ENCODE results near the gene SFT2D3. TPM values are rescaled to one million over a fixed set of nuclear protein-coding genes. Genes with fewer than 3 reads are reported as not detected.
A peak's percentile ranks its signal among the peaks of the same experiment; 100 is the strongest.

Gene SFT2D3
- total and polyA plus RNA-seq, 3 donors from 2014 or later, result 7.4 to 13.2 (median 12.9) TPM

- DNase-seq, result no peak
- no peaks in the 10 kb centered on the region for H3K9me3 ChIP-seq
- H3K4me3 ChIP-seq, result no peak overlapping the region
- no peak overlapping the region for H3K27ac ChIP-seq
- no peaks in the 10 kb centered on the region for H3K36me3 ChIP-seq (ENCODE audit: low read depth, missing control alignments)
- H3K4me1 ChIP-seq, result peaks cover 33% of the 10 kb centered on the region
- 91 to 97% methylated on average over 6 to 17 of the region's 17 CpGs for WGBS, 2 donors
- no peaks in the 10 kb centered on the region for H3K27me3 ChIP-seq
- TF ChIP-seq, protein P1, sequence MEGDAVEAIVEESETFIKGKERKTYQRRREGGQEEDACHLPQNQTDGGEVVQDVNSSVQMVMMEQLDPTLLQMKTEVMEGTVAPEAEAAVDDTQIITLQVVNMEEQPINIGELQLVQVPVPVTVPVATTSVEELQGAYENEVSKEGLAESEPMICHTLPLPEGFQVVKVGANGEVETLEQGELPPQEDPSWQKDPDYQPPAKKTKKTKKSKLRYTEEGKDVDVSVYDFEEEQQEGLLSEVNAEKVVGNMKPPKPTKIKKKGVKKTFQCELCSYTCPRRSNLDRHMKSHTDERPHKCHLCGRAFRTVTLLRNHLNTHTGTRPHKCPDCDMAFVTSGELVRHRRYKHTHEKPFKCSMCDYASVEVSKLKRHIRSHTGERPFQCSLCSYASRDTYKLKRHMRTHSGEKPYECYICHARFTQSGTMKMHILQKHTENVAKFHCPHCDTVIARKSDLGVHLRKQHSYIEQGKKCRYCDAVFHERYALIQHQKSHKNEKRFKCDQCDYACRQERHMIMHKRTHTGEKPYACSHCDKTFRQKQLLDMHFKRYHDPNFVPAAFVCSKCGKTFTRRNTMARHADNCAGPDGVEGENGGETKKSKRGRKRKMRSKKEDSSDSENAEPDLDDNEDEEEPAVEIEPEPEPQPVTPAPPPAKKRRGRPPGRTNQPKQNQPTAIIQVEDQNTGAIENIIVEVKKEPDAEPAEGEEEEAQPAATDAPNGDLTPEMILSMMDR (IDR thresholded peaks at IDR 0.05), result no peak
- TF ChIP-seq POLR2A (IDR thresholded peaks at IDR 0.05), result no peak
- intact Hi-C loops (cut with DNase I; ENCODE audit: low total_unique reads), result no loop called here
Observed at GRCh38 chr2:127657232-127657595, 44.1 kb upstream of the SFT2D3 start.

DNA sequence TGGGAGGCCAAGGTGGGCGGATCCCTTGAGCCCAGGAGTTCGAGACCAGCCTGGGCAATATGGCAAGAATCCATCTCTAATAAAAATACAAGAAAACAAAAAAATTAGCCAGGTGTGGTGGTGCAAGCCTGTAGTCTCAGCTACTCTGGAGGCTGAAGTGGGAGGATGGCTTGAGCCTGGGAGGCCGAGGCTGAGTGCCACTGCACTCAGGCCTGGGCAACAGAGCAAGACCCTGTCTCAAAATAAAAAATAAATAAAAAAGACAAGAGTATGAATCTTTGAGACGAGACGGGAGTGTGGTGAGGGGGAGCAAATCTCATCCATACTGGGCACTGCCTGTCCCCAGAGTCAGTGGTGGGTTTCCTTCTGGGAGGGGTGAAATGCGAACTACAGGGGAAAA lies 43.2 kb upstream of the SFT2D3 start:
- Histone ChIP-seq H3K27me3 (no peaks in the 10 kb centered on the region), H3K4me1 (peaks cover 28% of the 10 kb centered on the region), H3K4me3 (no peak overlapping the region), H3K36me3 (ENCODE audit: low read depth, missing control alignments) (no peaks in the 10 kb centered on the region), H3K27ac (peak overlapping the region; percentile 44 to 71), H3K9me3 (no peaks in the 10 kb centered on the region)
- DNase-seq, result no peak
- TF ChIP-seq, protein P1 (IDR thresholded peaks at IDR 0.05), result no peak
- TF ChIP-seq POLR2A (IDR thresholded peaks at IDR 0.05), result no peak
- 84 to 93% methylated on average over 6 of the region's 6 CpGs for WGBS, 2 donors
- intact Hi-C loops (cut with DNase I; ENCODE audit: low total_unique reads), result no loop called here

- Histone ChIP-seq H3K27ac (peak overlapping the region; percentile 44 to 71), H3K4me3 (no peak overlapping the region), H3K27me3 (no peaks in the 10 kb centered on the region), H3K36me3 (ENCODE audit: low read depth, missing control alignments) (no peaks in the 10 kb centered on the region), H3K4me1 (peaks cover 28% of the 10 kb centered on the region), H3K9me3 (no peaks in the 10 kb centered on the region)
- no peak for DNase-seq
- intact Hi-C loops (cut with DNase I; ENCODE audit: low total_unique reads), result no loop called here
- 79 to 91% methylated on average over 15 to 20 of the region's 20 CpGs for WGBS, 2 donors
- no peak for TF ChIP-seq POLR2A (IDR thresholded peaks at IDR 0.05)
- TF ChIP-seq, protein P1 (IDR thresholded peaks at IDR 0.05), result no peak
Observed at GRCh38 chr2:127658641-127659407, 42.5 kb upstream of the SFT2D3 start.

DNA sequence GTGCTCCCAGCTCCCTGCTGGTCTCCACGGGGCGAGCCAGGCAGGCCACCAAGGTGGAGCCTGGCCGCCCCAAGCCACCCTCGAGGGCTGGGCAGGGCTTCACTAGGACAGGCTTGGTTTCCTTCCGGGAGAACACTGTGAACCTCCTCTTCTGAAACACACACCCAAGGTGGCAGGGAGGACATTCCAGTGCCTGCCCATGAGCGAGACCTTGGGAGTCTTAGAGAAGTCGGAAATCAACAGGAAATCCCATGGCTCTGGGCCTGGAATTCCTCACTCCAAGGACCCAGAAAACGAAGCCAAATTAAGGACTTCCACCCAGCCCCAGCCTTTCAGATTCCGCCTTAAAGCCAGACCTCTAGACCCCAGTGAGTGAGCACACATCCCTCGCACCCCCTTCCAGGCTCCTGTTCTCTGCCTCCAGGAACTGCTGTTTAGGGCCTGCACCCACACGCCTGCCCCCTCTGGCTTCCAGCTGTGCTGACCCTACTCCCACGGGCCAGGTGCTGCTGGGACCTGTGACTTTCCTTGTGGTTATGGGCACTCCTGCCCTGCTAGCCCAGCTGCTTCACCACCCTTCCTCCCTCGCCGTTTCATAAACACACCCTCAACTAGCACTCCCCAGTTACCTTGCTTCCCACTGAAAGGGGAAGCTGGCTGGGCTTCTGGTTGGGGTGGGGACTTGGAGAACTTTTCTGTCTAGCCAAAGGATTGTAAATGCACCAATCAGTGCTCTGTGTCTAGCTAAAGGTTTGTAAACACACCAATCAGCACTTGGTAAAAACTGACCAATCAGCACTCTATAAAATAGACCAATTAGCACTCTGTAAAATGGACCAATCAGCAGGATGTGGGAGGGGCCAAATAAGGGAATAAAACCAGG lies 41.6 kb upstream of the SFT2D3 start:
- Histone ChIP-seq H3K9me3 (no peaks in the 10 kb centered on the region), H3K27ac (peak overlapping the region; percentile 27 to 71), H3K4me1 (peaks cover 28% of the 10 kb centered on the region), H3K4me3 (no peak overlapping the region), H3K36me3 (ENCODE audit: low read depth, missing control alignments) (no peaks in the 10 kb centered on the region), H3K27me3 (no peaks in the 10 kb centered on the region)
- WGBS, 2 donors, result 35 to 48% methylated on average over 13 to 14 of the region's 14 CpGs
- DNase-seq, result no peak
- intact Hi-C loops (cut with DNase I; ENCODE audit: low total_unique reads), result no loop called here
- TF ChIP-seq, protein P1 (IDR thresholded peaks at IDR 0.05), result no peak
- TF ChIP-seq POLR2A (IDR thresholded peaks at IDR 0.05), result no peak

Data from testis (tissue), 3 donors.